Naive thymus-derived CD4-positive, alpha-beta T cell (primary cell): ENCODE results near the gene APPL1. TPM values are rescaled to one million over a fixed set of nuclear protein-coding genes. Genes with fewer than 3 reads are reported as not detected.

Source experiments
- ATAC-seq: fragments of 150-1000 bp; cut with Tn5 transposase; 2 replicates; pipeline ENCODE4 v1.10.0; 2021; ENCODE audit warnings: mild to moderate bottlenecking, moderate library complexity
- CTCF ChIA-PET: fragments of 350-600 bp; sonication (Branson Sonifier 250); formaldehyde crosslinking; loops from one replicate; lab custom pipeline; 2021; ENCODE audit warnings: antibody characterized with exemption; lab: Charles Lee
- POLR2A ChIA-PET: fragments of 350-600 bp; sonication (Branson Sonifier 250); formaldehyde crosslinking; loops from one replicate; lab custom pipeline; 2021; ENCODE audit warnings: antibody characterized with exemption, inconsistent platforms; lab: Charles Lee
- DNase-seq, 9 donors: peaks; one replicate each; pipeline versions ENCODE4 v3.0.0 to v3.0.0-alpha.2; 2020 to 2022; ENCODE audit warnings: mixed read lengths in 1 of 9
- H3K27ac ChIP-seq: one replicate; pipeline ENCODE4 v1.7.0; 2013; ENCODE audit warnings: mild to moderate bottlenecking, low read depth, low read length, moderate library complexity
- H3K27me3 ChIP-seq, 2 donors: one replicate each; pipeline ENCODE4 v1.7.0; 2013; ENCODE audit warnings: low read length in 2 of 2, mild to moderate bottlenecking in 2 of 2, moderate library complexity in 2 of 2; ENCODE audit not compliant: control insufficient read depth in 2 of 2, insufficient read depth in 2 of 2
- H3K36me3 ChIP-seq, 3 experiments: 1 replicate in 2 of 3; 2 replicates in 1 of 3; pipeline ENCODE4 v1.7.0; 2013; ENCODE audit warnings: low read length in 3 of 3, mild to moderate bottlenecking in 3 of 3, moderate library complexity in 1 of 3; ENCODE audit not compliant: insufficient read depth in 3 of 3, control insufficient read depth in 2 of 3
- H3K4me1 ChIP-seq, 2 donors: one replicate each; pipeline ENCODE4 v1.7.0; 2013; ENCODE audit warnings: low read length in 2 of 2, mild to moderate bottlenecking in 2 of 2, moderate library complexity in 1 of 2; ENCODE audit not compliant: control insufficient read depth in 2 of 2, insufficient read depth in 2 of 2
- H3K4me3 ChIP-seq: 2 replicates; pipeline ENCODE4 v1.7.0; 2013; ENCODE audit warnings: mild to moderate bottlenecking, low read length
- H3K9me3 ChIP-seq, 3 experiments: 1 replicate in 2 of 3; 2 replicates in 1 of 3; pipeline ENCODE4 v1.7.0; 2013; ENCODE audit warnings: low read length in 3 of 3; ENCODE audit not compliant: control insufficient read depth in 2 of 3
- H3K27ac Mint-ChIP-seq, 9 donors: one replicate each; pipeline ENCODE4 v1.8.0; 2020 to 2022; ENCODE audit warnings: mixed read lengths in 9 of 9, mild to moderate bottlenecking in 8 of 9, moderate library complexity in 5 of 9, inconsistent platforms in 2 of 9
- H3K27me3 Mint-ChIP-seq, 5 donors: one replicate each; pipeline ENCODE4 v1.8.0; 2021 to 2022; ENCODE audit warnings: mixed read lengths in 5 of 5, mild to moderate bottlenecking in 1 of 5
- H3K36me3 Mint-ChIP-seq, 5 donors: one replicate each; pipeline ENCODE4 v1.8.0; 2020 to 2022; ENCODE audit warnings: mixed read lengths in 5 of 5, mild to moderate bottlenecking in 3 of 5, inconsistent platforms in 1 of 5
- H3K4me1 Mint-ChIP-seq, 7 donors: one replicate each; pipeline ENCODE4 v1.8.0; 2020 to 2022; ENCODE audit warnings: mixed read lengths in 7 of 7, mild to moderate bottlenecking in 3 of 7, inconsistent platforms in 1 of 7
- H3K4me3 Mint-ChIP-seq, 10 donors: one replicate each; pipeline ENCODE4 v1.8.0; 2020 to 2022; ENCODE audit warnings: mild to moderate bottlenecking in 10 of 10, mixed read lengths in 10 of 10, moderate library complexity in 6 of 10, inconsistent platforms in 2 of 10
- H3K9me3 Mint-ChIP-seq, 11 donors: one replicate each; pipeline ENCODE4 v1.8.0; 2020 to 2022; ENCODE audit warnings: mixed read lengths in 11 of 11, mild to moderate bottlenecking in 4 of 11, inconsistent platforms in 1 of 11, moderate library complexity in 1 of 11
- intact Hi-C, 2 donors: fragments of 100-400 bp; cut with micrococcal nuclease; formaldehyde crosslinking; loops; one replicate each; pipeline ENCODE4 v1.15.1; 2023
- polyA plus RNA-seq, 2 donors: library from polyadenylated mRNA; unstranded; fragments of 300-500 nt; fragmentation: Illumina TruSeq; gene quantifications; one replicate each; pipeline ENCODE4 v1.2.3, GENCODE V29; 2021
- total RNA-seq, 6 experiments: library from RNA in 5 of 6; stranded (reverse) in 5 of 6; gene quantifications; 1 replicate in 5 of 6; 2 replicates in 1 of 6; pipeline ENCODE4 v1.2.3 and lab custom pipeline; 2021 to 2026

Gene APPL1, protein sequence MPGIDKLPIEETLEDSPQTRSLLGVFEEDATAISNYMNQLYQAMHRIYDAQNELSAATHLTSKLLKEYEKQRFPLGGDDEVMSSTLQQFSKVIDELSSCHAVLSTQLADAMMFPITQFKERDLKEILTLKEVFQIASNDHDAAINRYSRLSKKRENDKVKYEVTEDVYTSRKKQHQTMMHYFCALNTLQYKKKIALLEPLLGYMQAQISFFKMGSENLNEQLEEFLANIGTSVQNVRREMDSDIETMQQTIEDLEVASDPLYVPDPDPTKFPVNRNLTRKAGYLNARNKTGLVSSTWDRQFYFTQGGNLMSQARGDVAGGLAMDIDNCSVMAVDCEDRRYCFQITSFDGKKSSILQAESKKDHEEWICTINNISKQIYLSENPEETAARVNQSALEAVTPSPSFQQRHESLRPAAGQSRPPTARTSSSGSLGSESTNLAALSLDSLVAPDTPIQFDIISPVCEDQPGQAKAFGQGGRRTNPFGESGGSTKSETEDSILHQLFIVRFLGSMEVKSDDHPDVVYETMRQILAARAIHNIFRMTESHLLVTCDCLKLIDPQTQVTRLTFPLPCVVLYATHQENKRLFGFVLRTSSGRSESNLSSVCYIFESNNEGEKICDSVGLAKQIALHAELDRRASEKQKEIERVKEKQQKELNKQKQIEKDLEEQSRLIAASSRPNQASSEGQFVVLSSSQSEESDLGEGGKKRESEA
- total RNA-seq (10 to 100 TPM; 25.4 to 42.1 (median 29.2) TPM), polyA plus RNA-seq (10 to 100 TPM; 37.4 to 58.8 TPM), total RNA-seq (lab: John Stamatoyannopoulos, UW) (51.8 reads per million, percentile 72 among the genes with 10 or more reads in this experiment)

DNA sequence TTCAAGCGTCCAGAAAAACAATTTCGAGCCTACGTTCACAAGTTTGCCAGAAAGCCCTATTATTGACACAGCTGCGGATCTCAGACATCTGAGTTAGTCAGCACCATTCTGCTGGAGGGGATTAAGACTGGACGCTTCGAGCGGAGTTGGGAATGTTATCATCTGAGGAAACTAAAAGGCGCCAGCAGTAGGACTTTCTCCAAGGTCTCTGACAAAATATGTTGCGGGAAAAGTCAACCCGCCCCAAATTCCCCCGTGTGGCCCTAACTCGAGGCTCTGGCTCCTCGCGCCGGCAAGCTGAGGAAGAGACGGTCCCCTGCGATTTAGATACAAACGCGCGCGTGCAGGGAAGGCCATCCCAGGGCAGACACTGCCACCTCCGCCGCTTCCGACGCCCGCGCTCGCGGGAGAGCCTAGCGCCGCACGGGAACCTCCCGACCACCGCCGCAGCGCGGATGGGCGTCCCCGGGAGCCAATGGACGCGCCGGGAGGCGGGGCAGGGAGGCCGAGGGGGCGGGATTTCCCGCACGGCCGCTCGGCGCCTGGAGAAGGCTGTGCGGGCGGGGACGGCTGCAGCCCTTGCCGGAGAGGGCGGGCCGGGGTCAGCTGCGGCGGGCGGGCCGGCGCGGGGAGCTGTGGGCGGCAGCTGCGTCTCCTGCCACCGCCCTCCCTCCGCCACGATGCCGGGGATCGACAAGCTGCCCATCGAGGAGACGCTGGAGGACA lies at the start of gene APPL1:
Gene APPL1, plus strand, starts transcription at position 526 of the 726 bp plus-strand sequence. Its CDS starts 155 bp downstream, at position 681.
- Mint-ChIP-seq H3K27me3 (peaks cover 0 to 5% (median 0%) of the 10 kb centered on the region in 5 donors), H3K9me3 (no peaks in the 10 kb centered on the region), H3K36me3 (no peaks in the 10 kb centered on the region), H3K4me1 (peaks cover 17 to 38% (median 29%) of the 10 kb centered on the region in 7 donors), H3K4me3 (peak within 1 kb of the TSS; percentile 89 to 95 (median 93)), H3K27ac (peak within 1 kb of the TSS; percentile 72 to 90 (median 86))
- Histone ChIP-seq H3K36me3 (no peaks in the 10 kb centered on the region), H3K4me3 (peak within 1 kb of the TSS; percentile 88), H3K9me3 (no peaks in the 10 kb centered on the region), H3K27me3 (no peaks in the 10 kb centered on the region), H3K27ac (peak within 1 kb of the TSS; percentile 71), H3K4me1 (peaks cover 9 to 12% of the 10 kb centered on the region in 2 donors)
- intact Hi-C loops = loop anchor here (1.0 to 10.0 kb wide), 10 partner anchors 57 to 1265 kb away; partner anchors contain the start of genes CCDC66 (in 2 of the 2), SLMAP (in 2 of the 2), TASOR (in 2 of the 2) and ARF4 (in 1 of the 2)
- DNase-seq (peak; percentile 76 to 97 (median 82)), ATAC-seq (peak; percentile 96)
- CTCF ChIA-PET = no interaction called here
- POLR2A ChIA-PET = interaction anchor here (0.6 to 1.4 kb wide), 4 partner anchors 23 to 370 kb away, joined by 3 read pairs; partner anchors contain the start of gene ARF4

DNA sequence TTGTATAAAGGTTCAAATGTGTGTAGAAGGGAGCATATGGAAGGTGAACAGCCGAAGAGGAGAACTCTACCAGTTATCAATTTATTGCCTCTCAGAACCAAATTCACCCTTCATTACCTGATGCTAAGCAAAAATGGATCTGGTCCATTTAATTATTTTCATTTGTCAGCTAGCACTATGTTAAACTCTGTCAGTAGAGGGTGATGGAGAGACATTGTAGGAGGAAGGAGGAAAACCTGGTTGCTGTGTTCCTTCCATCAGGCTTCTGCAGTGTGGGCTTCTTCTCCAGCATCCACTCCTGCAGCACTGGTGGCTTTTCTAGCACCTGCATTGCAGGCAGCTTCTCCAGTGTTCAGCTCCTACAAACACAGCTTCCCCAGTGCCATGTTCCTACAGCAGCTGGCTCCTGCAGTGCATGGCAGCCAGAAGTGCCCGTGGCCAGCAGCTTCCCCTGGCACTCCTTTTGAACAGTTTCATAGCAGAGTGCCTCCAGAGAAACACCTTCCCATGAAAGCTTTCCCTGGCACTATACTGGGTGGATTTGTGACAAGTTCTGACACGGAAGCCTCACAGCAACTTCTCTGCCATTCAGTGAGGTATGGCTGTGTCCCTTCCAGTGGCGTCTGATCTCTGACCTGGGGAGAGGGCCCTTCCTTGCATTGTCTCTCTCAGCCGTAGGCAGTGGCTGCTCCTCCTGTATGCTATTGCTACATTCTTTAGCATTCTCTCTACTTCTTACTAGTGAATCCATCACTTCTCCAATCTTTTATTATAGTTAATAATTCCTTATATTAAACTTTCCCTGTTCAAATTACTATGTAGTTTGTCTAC lies 47.7 kb upstream of the APPL1 start:
- H3K9me3 ChIP-seq = no peaks in the 10 kb centered on the region
- Mint-ChIP-seq H3K27ac (no peak overlapping the region), H3K27me3 (peaks cover 8 to 30% (median 15%) of the 10 kb centered on the region in 5 donors), H3K9me3 (no peaks in the 10 kb centered on the region), H3K4me1 (peaks cover 0 to 1% (median 0%) of the 10 kb centered on the region in 7 donors), H3K4me3 (no peak overlapping the region), H3K36me3 (no peaks in the 10 kb centered on the region)
- CTCF ChIA-PET = no interaction called here
- POLR2A ChIA-PET = interaction anchor here (0.5 kb wide), 1 partner anchor 10 kb away, joined by 3 read pairs; no protein-coding TSS in a partner anchor
- H3K4me3 ChIP-seq = no peak overlapping the region
- no peak overlapping the region for H3K27ac ChIP-seq
- peak in 1 of 9 donors; percentile 22 for DNase-seq
- intact Hi-C loops = loop anchor here (10.0 kb wide), 2 partner anchors 215 to 645 kb away; no protein-coding TSS in a partner anchor
- no peaks in the 10 kb centered on the region for H3K4me1 ChIP-seq
- no peak for ATAC-seq
- H3K36me3 ChIP-seq = no peaks in the 10 kb centered on the region
- H3K27me3 ChIP-seq = no peaks in the 10 kb centered on the region

DNA sequence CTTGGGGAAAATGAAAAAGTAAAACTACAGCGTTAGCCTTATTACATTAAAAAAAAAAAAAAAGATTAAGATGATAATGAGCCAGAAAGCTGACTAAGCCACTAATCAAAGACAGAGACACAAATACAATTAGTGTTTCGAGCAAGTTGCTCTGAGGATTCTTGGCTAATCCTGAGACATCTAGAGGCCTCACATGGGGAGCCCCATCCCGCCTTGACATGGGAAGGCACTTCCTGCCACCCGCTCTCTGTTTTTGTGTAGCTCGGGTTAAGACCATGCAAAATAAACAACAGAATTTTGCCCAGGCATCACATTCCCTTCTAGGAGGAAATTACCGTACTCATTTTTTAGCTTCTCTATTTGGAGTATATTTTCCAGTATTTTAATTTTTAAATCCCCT lies 43.0 kb upstream of the APPL1 start:
- CTCF ChIA-PET = no interaction called here
- no peaks in the 10 kb centered on the region for H3K36me3 ChIP-seq
- POLR2A ChIA-PET = interaction anchor here (0.6 kb wide), 1 partner anchor 506 kb away, joined by 3 read pairs; no protein-coding TSS in a partner anchor
- H3K4me1 ChIP-seq = no peaks in the 10 kb centered on the region
- Mint-ChIP-seq H3K4me3 (no peak overlapping the region), H3K36me3 (no peaks in the 10 kb centered on the region), H3K9me3 (no peaks in the 10 kb centered on the region), H3K27me3 (peaks cover 0 to 14% (median 5%) of the 10 kb centered on the region in 5 donors), H3K4me1 (peaks cover 0 to 4% (median 0%) of the 10 kb centered on the region in 7 donors), H3K27ac (no peak overlapping the region)
- no peak overlapping the region for H3K27ac ChIP-seq
- no peaks in the 10 kb centered on the region for H3K9me3 ChIP-seq
- H3K27me3 ChIP-seq = no peaks in the 10 kb centered on the region
- DNase-seq (no peak), ATAC-seq (no peak)
- intact Hi-C loops = no loop called here
- H3K4me3 ChIP-seq = no peak overlapping the region

DNA sequence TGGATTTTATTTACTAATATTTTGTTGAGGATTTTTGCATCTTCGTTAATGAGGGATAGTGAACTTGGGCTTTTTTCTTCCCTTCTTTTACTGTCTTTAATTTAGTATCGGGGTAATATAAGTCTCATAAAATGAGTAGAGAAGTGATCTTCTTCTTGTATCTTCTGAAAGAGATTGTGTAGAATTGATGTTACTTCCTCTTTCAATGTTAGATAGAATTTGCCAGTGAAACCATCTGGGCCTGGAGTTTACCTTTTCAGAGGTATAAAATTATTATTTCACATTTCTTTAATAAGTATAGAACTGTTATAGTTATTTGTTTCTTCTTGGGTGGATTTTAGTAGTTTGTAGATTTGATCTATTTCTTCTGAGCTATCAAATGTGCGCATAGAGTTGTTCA lies 35.5 kb upstream of the APPL1 start:
- H3K36me3 ChIP-seq = no peaks in the 10 kb centered on the region
- H3K9me3 ChIP-seq = no peaks in the 10 kb centered on the region
- DNase-seq (no peak), ATAC-seq (no peak)
- peaks cover 0 to 7% (median 0%) of the 10 kb centered on the region in 7 donors for H3K4me1 Mint-ChIP-seq
- no peak overlapping the region for H3K27ac ChIP-seq
- peaks cover 0 to 6% (median 0%) of the 10 kb centered on the region in 11 donors for H3K9me3 Mint-ChIP-seq
- no peak overlapping the region for H3K4me3 ChIP-seq
- ChIA-PET CTCF (no interaction called here), POLR2A (no interaction called here)
- no peak overlapping the region for H3K27ac Mint-ChIP-seq
- no peaks in the 10 kb centered on the region for H3K4me1 ChIP-seq
- peaks cover 14 to 34% (median 18%) of the 10 kb centered on the region in 5 donors for H3K27me3 Mint-ChIP-seq
- no peak overlapping the region for H3K4me3 Mint-ChIP-seq
- no peaks in the 10 kb centered on the region for H3K27me3 ChIP-seq
- intact Hi-C loops = no loop called here
- no peaks in the 10 kb centered on the region for H3K36me3 Mint-ChIP-seq

DNA sequence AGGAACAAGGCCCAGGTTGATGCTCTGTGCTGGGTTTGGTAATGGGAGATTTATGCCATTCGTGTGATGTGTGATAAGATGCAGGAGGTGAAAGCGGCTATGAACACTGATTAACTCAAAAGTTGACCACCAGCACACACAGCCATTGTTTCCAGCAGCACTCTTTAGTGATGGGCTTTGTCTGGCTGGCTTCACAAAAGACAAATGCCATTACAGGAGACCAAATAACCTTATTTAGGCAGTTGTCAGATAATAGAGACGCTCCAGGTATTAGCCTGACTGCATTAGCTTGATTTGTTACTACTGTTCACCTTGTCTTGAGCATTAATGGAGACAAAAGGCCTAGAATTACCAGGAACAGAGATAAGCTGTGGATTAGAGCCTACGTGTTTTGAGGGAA lies 32.9 kb upstream of the APPL1 start:
- H3K27ac ChIP-seq = no peak overlapping the region
- no peaks in the 10 kb centered on the region for H3K36me3 ChIP-seq
- H3K4me3 ChIP-seq = no peak overlapping the region
- no peak for ATAC-seq
- intact Hi-C loops = no loop called here
- Mint-ChIP-seq H3K4me1 (peaks cover 0 to 7% (median 0%) of the 10 kb centered on the region in 7 donors), H3K9me3 (peaks cover 0 to 6% (median 0%) of the 10 kb centered on the region in 11 donors), H3K36me3 (no peaks in the 10 kb centered on the region), H3K27ac (no peak overlapping the region), H3K4me3 (no peak overlapping the region), H3K27me3 (peaks cover 20 to 34% (median 28%) of the 10 kb centered on the region in 5 donors)
- no peaks in the 10 kb centered on the region for H3K9me3 ChIP-seq
- no peaks in the 10 kb centered on the region for H3K4me1 ChIP-seq
- no peaks in the 10 kb centered on the region for H3K27me3 ChIP-seq
- ChIA-PET POLR2A (no interaction called here), CTCF (no interaction called here)
- DNase-seq = no peak
